Measurements from ENCODE around the gene NEGR1.

The NEGR1 gene

GRCh38 chr1:72075425-72075824 lies 206.9 kb downstream of the NEGR1 start:
- in situ Hi-C loops (cut with HindIII; ENCODE audit: low sequenced_read_pairs): no loop called here
- no peak for TF ChIP-seq CTCF (IDR thresholded peaks at IDR 0.05; ENCODE audit: low read depth, low read length, missing control alignments)
- no peak for DNase-seq (ENCODE audit: low read depth)

GRCh38 chr1:72066431-72066830 lies 215.9 kb downstream of the NEGR1 start:
- in situ Hi-C loops (cut with HindIII; ENCODE audit: low sequenced_read_pairs): no loop called here
- H3K4me3 ChIP-seq (ENCODE audit: low read depth, low read length): no peak overlapping the region
- no peak for DNase-seq (ENCODE audit: low read depth)
- TF ChIP-seq CTCF (IDR thresholded peaks at IDR 0.05; ENCODE audit: low read depth, low read length, missing control alignments): no peak

More at GRCh38 chr1:72075425-72075824, 206.9 kb downstream of the NEGR1 start:
- H3K4me3 ChIP-seq (ENCODE audit: low read depth, low read length): no peak overlapping the region

GRCh38 chr1:72064196-72065075 lies 217.9 kb downstream of the NEGR1 start:
- in situ Hi-C loops (cut with HindIII; ENCODE audit: low sequenced_read_pairs): no loop called here
- DNase-seq (ENCODE audit: low read depth): no peak
- no peak for TF ChIP-seq CTCF (IDR thresholded peaks at IDR 0.05; ENCODE audit: low read depth, low read length, missing control alignments)
- no peak overlapping the region for H3K4me3 ChIP-seq (ENCODE audit: low read depth, low read length)

GRCh38 chr1:72063364-72064044 lies 218.8 kb downstream of the NEGR1 start:
- TF ChIP-seq CTCF (IDR thresholded peaks at IDR 0.05; ENCODE audit: low read depth, low read length, missing control alignments): no peak
- H3K4me3 ChIP-seq (ENCODE audit: low read depth, low read length): no peak overlapping the region
- no peak for DNase-seq (ENCODE audit: low read depth)
- in situ Hi-C loops (cut with HindIII; ENCODE audit: low sequenced_read_pairs): no loop called here

GRCh38 chr1:72062584-72062983 lies 219.8 kb downstream of the NEGR1 start:
- no peak for TF ChIP-seq CTCF (IDR thresholded peaks at IDR 0.05; ENCODE audit: low read depth, low read length, missing control alignments)
- DNase-seq (ENCODE audit: low read depth): no peak
- H3K4me3 ChIP-seq (ENCODE audit: low read depth, low read length): no peak overlapping the region
- in situ Hi-C loops (cut with HindIII; ENCODE audit: low sequenced_read_pairs): no loop called here

- DNase-seq (ENCODE audit: low read depth): no peak
- no peak for TF ChIP-seq CTCF (IDR thresholded peaks at IDR 0.05; ENCODE audit: low read depth, low read length, missing control alignments)
- in situ Hi-C loops (cut with HindIII; ENCODE audit: low sequenced_read_pairs): no loop called here
Observed at GRCh38 chr1:72060466-72061245, 221.7 kb downstream of the NEGR1 start.

More at GRCh38 chr1:72060466-72061245, 221.7 kb downstream of the NEGR1 start:
- no peak overlapping the region for H3K4me3 ChIP-seq (ENCODE audit: low read depth, low read length)
